H1 (cell line): ENCODE data around the gene OSTF1. TPM values are rescaled to one million over a fixed set of nuclear protein-coding genes. Genes with fewer than 3 reads are reported as not detected.

ENCODE experiments used
- CTCF ChIA-PET: fragments of 300-600 bp; sonication (Branson Sonifier 250); formaldehyde crosslinking; loops from one replicate; lab custom pipeline; 2021; ENCODE audit not compliant: partially characterized antibody; lab: Charles Lee
- POLR2A ChIA-PET: fragments of 300-600 bp; sonication (Branson Sonifier 250); formaldehyde crosslinking; loops from one replicate; lab custom pipeline; 2021; ENCODE audit warnings: inconsistent platforms; ENCODE audit not compliant: partially characterized antibody; lab: Charles Lee
- DNase-seq, 2 experiments: peaks; one replicate each; pipeline versions ENCODE4 v3.0.0 to v3.0.0-alpha.2; 2010 to 2022; ENCODE audit warnings: low spot score in 2 of 2, low read depth in 1 of 2, mixed read lengths in 1 of 2
- FAIRE-seq: peaks from 2 replicates; lab custom pipeline; 2011; peaks lifted over from hg19 to GRCh38; lab: Jason Lieb, UNC
- H2AFZ ChIP-seq: 2 replicates; pipeline ENCODE4 v1.8.1; 2012; ENCODE audit warnings: low read length, inconsistent platforms
- H2AK5ac ChIP-seq: 2 replicates; pipeline ENCODE4 v1.6.1; 2013; ENCODE audit warnings: low read depth, low read length
- H2BK120ac ChIP-seq: replicated peaks from 2 replicates; pipeline ENCODE3; 2013; ENCODE audit warnings: low read depth, low read length, inconsistent platforms
- H2BK12ac ChIP-seq: 2 replicates; pipeline ENCODE4 v1.6.1; 2013; ENCODE audit warnings: low read depth, low read length
- H2BK15ac ChIP-seq: 2 replicates; pipeline ENCODE4 v1.6.1; 2013; ENCODE audit warnings: low read length
- H2BK20ac ChIP-seq: 2 replicates; pipeline ENCODE4 v1.6.1; 2013; ENCODE audit warnings: low read length
- H2BK5ac ChIP-seq: 2 replicates; pipeline ENCODE4 v1.6.1; 2013; ENCODE audit warnings: low read depth, low read length
- H3K14ac ChIP-seq: 2 replicates; pipeline ENCODE4 v1.6.1; 2013; ENCODE audit warnings: inconsistent platforms; ENCODE audit not compliant: insufficient read length
- H3K18ac ChIP-seq: 2 replicates; pipeline ENCODE4 v1.6.1; 2013; ENCODE audit warnings: low read length; ENCODE audit errors: extremely low read depth
- H3K23ac ChIP-seq: 2 replicates; pipeline ENCODE4 v1.6.1; 2013; ENCODE audit warnings: inconsistent platforms; ENCODE audit not compliant: insufficient read length
- H3K23me2 ChIP-seq: 2 replicates; pipeline ENCODE4 v1.6.1; 2013; ENCODE audit warnings: low read depth, low read length
- H3K27ac ChIP-seq: 2 replicates; pipeline ENCODE4 v1.6.1; 2011; ENCODE audit warnings: low read depth, low read length, inconsistent platforms
- H3K27me3 ChIP-seq, 4 experiments: replicated peaks in 1 of 4; 1 replicate in 1 of 4; 2 replicates in 3 of 4; pipeline versions ENCODE4 v1.6.1 to v1.8.1; 2011 to 2013; ENCODE audit warnings: low read length in 3 of 4, mild to moderate bottlenecking in 3 of 4, inconsistent platforms in 2 of 4, mixed read lengths in 2 of 4, moderate library complexity in 1 of 4; ENCODE audit not compliant: control insufficient read depth in 3 of 4, insufficient read depth in 3 of 4; ENCODE audit errors: extremely low read depth in 1 of 4
- H3K36me3 ChIP-seq, 4 experiments: 2 replicates each; pipeline versions ENCODE4 v1.6.1 to v1.8.1; 2011 to 2013; ENCODE audit warnings: mild to moderate bottlenecking in 4 of 4, low read length in 3 of 4, moderate library complexity in 2 of 4, control low read depth in 1 of 4, inconsistent platforms in 1 of 4; ENCODE audit not compliant: insufficient read depth in 4 of 4, control insufficient read depth in 2 of 4
- H3K4ac ChIP-seq: replicated peaks from 2 replicates; pipeline ENCODE3; 2013; ENCODE audit warnings: low read length, low read depth, mixed read lengths, inconsistent platforms; ENCODE audit not compliant: insufficient read length
- H3K4me1 ChIP-seq, 4 experiments: replicated peaks in 1 of 4; 1 replicate in 1 of 4; 2 replicates in 3 of 4; pipeline versions ENCODE4 v1.6.1 to v1.8.1; 2011 to 2013; ENCODE audit warnings: low read length in 3 of 4, inconsistent platforms in 2 of 4, mixed read lengths in 1 of 4; ENCODE audit not compliant: insufficient read depth in 4 of 4, control insufficient read depth in 3 of 4
- H3K4me2 ChIP-seq, 2 experiments: 2 replicates each; pipeline versions ENCODE4 v1.6.1 to v1.8.1; 2011 to 2013; ENCODE audit warnings: low read depth in 2 of 2, low read length in 2 of 2, control low read depth in 1 of 2, inconsistent platforms in 1 of 2, mild to moderate bottlenecking in 1 of 2; ENCODE audit not compliant: insufficient read depth in 1 of 2
- H3K4me3 ChIP-seq, 4 experiments: fragments of 200-600, 300-600 bp in 1 of 4; sonication (generic), shearing (Covaris generic), sonication (Bioruptor Twin) in 1 of 4; 2 replicates each; pipeline versions ENCODE4 v1.5.1 to v1.8.1; 2011 to 2016; ENCODE audit warnings: low read length in 4 of 4, low read depth in 3 of 4, control low read depth in 2 of 4, inconsistent platforms in 2 of 4, mild to moderate bottlenecking in 2 of 4, mixed read lengths in 1 of 4, moderate library complexity in 1 of 4; ENCODE audit not compliant: insufficient read depth in 2 of 4; ENCODE audit errors: extremely low read depth in 1 of 4
- H3K56ac ChIP-seq: replicated peaks from 2 replicates; pipeline ENCODE3; 2013; ENCODE audit warnings: low read depth, mild to moderate bottlenecking, mixed read lengths, low read length, inconsistent platforms; ENCODE audit not compliant: insufficient read length
- H3K79me1 ChIP-seq: 2 replicates; pipeline ENCODE4 v1.6.1; 2013; ENCODE audit warnings: low read depth, low read length, control low read depth
- H3K79me2 ChIP-seq, 2 experiments: 2 replicates each; pipeline versions ENCODE4 v1.6.1 to v1.8.1; 2012 to 2013; ENCODE audit warnings: low read length in 2 of 2, mild to moderate bottlenecking in 2 of 2, inconsistent platforms in 1 of 2; ENCODE audit not compliant: insufficient read depth in 2 of 2, control insufficient read depth in 1 of 2
- H3K9ac ChIP-seq, 4 experiments: replicated peaks in 1 of 4; 1 replicate in 1 of 4; 2 replicates in 3 of 4; pipeline versions ENCODE4 v1.6.1 to v1.8.1; 2011 to 2013; ENCODE audit warnings: low read depth in 3 of 4, low read length in 3 of 4, control low read depth in 2 of 4, mild to moderate bottlenecking in 2 of 4, moderate library complexity in 2 of 4, inconsistent platforms in 1 of 4; ENCODE audit errors: extremely low read depth in 1 of 4
- H3K9me3 ChIP-seq, 2 experiments: 2 replicates each; pipeline versions ENCODE4 v1.6.1 to v1.8.1; 2012 to 2013; ENCODE audit warnings: mild to moderate bottlenecking in 2 of 2, moderate library complexity in 2 of 2, control low read depth in 1 of 2, inconsistent platforms in 1 of 2, low read depth in 1 of 2, low read length in 1 of 2, mixed read lengths in 1 of 2; ENCODE audit not compliant: insufficient read depth in 2 of 2
- H4K20me1 ChIP-seq, 2 experiments: replicated peaks in 1 of 2; 2 replicates each; pipeline versions ENCODE3 to v1.8.1; 2011 to 2013; ENCODE audit warnings: inconsistent platforms in 2 of 2, low read length in 2 of 2, mild to moderate bottlenecking in 1 of 2; ENCODE audit not compliant: insufficient read depth in 2 of 2, control insufficient read depth in 1 of 2
- H4K5ac ChIP-seq: 2 replicates; pipeline ENCODE4 v1.6.1; 2013; ENCODE audit warnings: low read length, low read depth, mixed read lengths, inconsistent platforms; ENCODE audit not compliant: insufficient read length
- H4K8ac ChIP-seq: 2 replicates; pipeline ENCODE4 v1.8.0; 2013; ENCODE audit warnings: mild to moderate bottlenecking, moderate library complexity, low read length, inconsistent platforms; ENCODE audit not compliant: insufficient read depth; ENCODE audit errors: extremely low read depth
- H4K91ac ChIP-seq: replicated peaks from 2 replicates; pipeline ENCODE3; 2013; ENCODE audit warnings: low read length, mixed read lengths, inconsistent platforms; ENCODE audit not compliant: insufficient read length
- CHD2 ChIP-seq: IDR thresholded peaks from 2 replicates; pipeline ENCODE4 v1.6.1; 2012; ENCODE audit warnings: low read length, improper control_type of control experiment
- FOSL1 ChIP-seq: IDR thresholded peaks from 2 replicates; pipeline ENCODE4 v1.6.1; 2011; ENCODE audit warnings: mild to moderate bottlenecking, low read depth, low read length, moderate library complexity; ENCODE audit not compliant: insufficient read depth
- HDAC6 ChIP-seq: IDR thresholded peaks from one replicate; pipeline ENCODE4 v1.7.1; 2012; ENCODE audit warnings: low read depth, mild to moderate bottlenecking, inconsistent platforms, low read length, moderate library complexity
- KDM1A ChIP-seq: fragments of 200-600, 300-600 bp; sonication (generic); IDR thresholded peaks from 2 replicates; pipeline ENCODE4 v1.7.1; 2016; ENCODE audit warnings: mild to moderate bottlenecking, low read length, borderline replicate concordance
- MAFK ChIP-seq: IDR thresholded peaks from 2 replicates; pipeline ENCODE4 v1.6.1; 2012; ENCODE audit warnings: low read depth, mild to moderate bottlenecking, improper control_type of control experiment, low read length
- POLR2A ChIP-seq, 2 experiments: IDR thresholded peaks; 1 replicate in 1 of 2; 2 replicates in 1 of 2; pipeline ENCODE4 v1.6.1; 2011; ENCODE audit warnings: low read depth in 2 of 2, low read length in 2 of 2, mild to moderate bottlenecking in 2 of 2; ENCODE audit errors: control extremely low read depth in 1 of 2
- POLR2AphosphoS5 ChIP-seq: IDR thresholded peaks from 2 replicates; pipeline ENCODE4 v1.6.1; 2011; ENCODE audit warnings: low read depth, low read length
- POU5F1 ChIP-seq: IDR thresholded peaks from 2 replicates; pipeline ENCODE4 v1.6.1; 2011; ENCODE audit warnings: low read depth, mild to moderate bottlenecking, low read length, moderate library complexity
- RBBP5 ChIP-seq: IDR thresholded peaks from 2 replicates; pipeline ENCODE4 v1.7.1; 2012; ENCODE audit warnings: low read depth, mild to moderate bottlenecking, inconsistent platforms, low read length, moderate library complexity, borderline replicate concordance
- SIX5 ChIP-seq: IDR thresholded peaks from 2 replicates; pipeline ENCODE4 v1.6.1; 2011; ENCODE audit warnings: mild to moderate bottlenecking, low read depth, low read length
- TAF1 ChIP-seq: IDR thresholded peaks from 2 replicates; pipeline ENCODE4 v1.6.1; 2011; ENCODE audit warnings: mild to moderate bottlenecking, low read depth, low read length
- WGBS, 2 experiments: shearing (Covaris generic) in 1 of 2; methylation state at CpG; one replicate each; pipeline versions ENCODE4 v1.1.6 to v1.1.7; 2013 to 2015; ENCODE audit warnings: low lambda C conversion rate in 2 of 2, mixed read lengths in 2 of 2, inconsistent platforms in 1 of 2, low coverage in 1 of 2, missing lambda C conversion rate in 1 of 2; ENCODE audit not compliant: insufficient replicate concordance in 2 of 2, insufficient coverage in 1 of 2, insufficient read length in 1 of 2; ENCODE audit errors: extremely low coverage in 1 of 2, missing lambda C conversion rate in 1 of 2; 5-methylcytosine and 5-hydroxymethylcytosine counted together
- polyA plus RNA-seq, 7 experiments: library from polyadenylated mRNA; depleted of rRNA in 3 of 7; stranded (reverse) in 5 of 7; unstranded in 2 of 7; fragments of >200 nt in 5 of 7; fragments of 200-250 nt in 2 of 7; gene quantifications; 1 replicate in 5 of 7; 2 replicates in 1 of 7; 4 replicates in 1 of 7; pipeline versions ENCODE4 v1.2.1 to v1.2.3, GENCODE V29; 2011 to 2013; ENCODE audit warnings: missing spikeins in 2 of 7, mixed read lengths in 2 of 7
- total RNA-seq: library from RNA; stranded (reverse); fragmentation: NEBNext Ultra II Directional; extraction: Animal tissue kit (Norgen Biotek cat#: 25700); gene quantifications from 2 replicates; pipeline ENCODE4 v1.2.1, GENCODE V29; 2021

OSTF1 gene
- total and polyA plus RNA-seq, 2 of the 8 experiments (the other 6 are each of a cell fraction or from before 2014, with no cell fraction given) = 5.0 to 18.9 TPM

DNA sequence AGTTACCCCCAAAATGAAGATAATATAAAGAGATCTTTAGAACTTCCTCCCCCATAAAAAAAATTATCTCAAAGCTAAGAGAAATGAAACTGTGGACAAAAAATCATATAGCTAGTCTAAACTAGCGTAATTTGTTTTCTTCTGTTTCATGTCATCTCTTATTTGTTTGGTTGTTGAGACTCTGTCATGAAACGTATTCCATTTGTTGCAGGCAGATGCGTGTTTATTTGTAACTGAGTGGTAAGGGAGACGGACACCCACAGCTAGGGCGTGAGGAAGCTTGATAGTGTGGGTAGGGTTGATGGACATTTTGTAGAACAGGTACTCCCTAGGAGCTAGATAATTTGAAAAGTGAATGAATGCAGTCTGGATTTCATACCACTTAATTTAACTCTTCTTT lies 41.9 kb downstream of the OSTF1 start:
- 91% methylated on average over 5 of the region's 5 CpGs; no CpG with 5 or more reads in 1 of the 2 experiments for WGBS, 2 experiments
- H3K9ac ChIP-seq = no peak overlapping the region
- ChIA-PET CTCF (interaction anchor here (1.0 to 1.3 kb wide), 2 partner anchors 13 to 55 kb away, joined by 3 read pairs; no protein-coding TSS in a partner anchor), POLR2A (no interaction called here)
- no peaks in the 10 kb centered on the region for H3K79me2 ChIP-seq
- no peaks in the 10 kb centered on the region for H3K23me2 ChIP-seq
- no peaks in the 10 kb centered on the region for H3K4me1 ChIP-seq
- DNase-seq (no peak), FAIRE-seq (no peak)
- no peak overlapping the region for H2BK120ac ChIP-seq
- H2BK20ac ChIP-seq = no peak overlapping the region
- no peak overlapping the region for H3K4me3 ChIP-seq
- no peak overlapping the region for H2BK12ac ChIP-seq
- no peak overlapping the region for H2AK5ac ChIP-seq
- no peak overlapping the region for H4K5ac ChIP-seq
- H3K14ac ChIP-seq = no peak overlapping the region
- H3K23ac ChIP-seq = no peak overlapping the region
- H3K4ac ChIP-seq = no peak overlapping the region
- TF ChIP-seq CHD2 (no peak), POLR2A (IDR thresholded peaks at IDR 0.05; ENCODE audit: control extremely low read depth in 1 of 2, low read depth in 2 of 2, low read length in 2 of 2) (no peak), TAF1 (no peak), SIX5 (no peak), KDM1A (no peak), RBBP5 (no peak), POLR2AphosphoS5 (no peak), MAFK (no peak), HDAC6 (no peak), POU5F1 (no peak), FOSL1 (no peak)
- no peak overlapping the region for H2BK15ac ChIP-seq
- no peak overlapping the region for H2AFZ ChIP-seq
- H3K4me2 ChIP-seq = no peak overlapping the region
- H3K27ac ChIP-seq = no peak overlapping the region
- H4K91ac ChIP-seq = no peak overlapping the region
- no peaks in the 10 kb centered on the region for H4K20me1 ChIP-seq
- no peaks in the 10 kb centered on the region for H3K36me3 ChIP-seq
- H3K18ac ChIP-seq = no peak overlapping the region
- H3K9me3 ChIP-seq = no peaks in the 10 kb centered on the region
- no peak overlapping the region for H2BK5ac ChIP-seq
- H3K79me1 ChIP-seq = no peaks in the 10 kb centered on the region
- no peak overlapping the region for H3K56ac ChIP-seq
- no peaks in the 10 kb centered on the region for H3K27me3 ChIP-seq
- no peak overlapping the region for H4K8ac ChIP-seq
